HG03354 (cell line): Measurements from ENCODE around the gene BTBD6.
A peak's percentile ranks its signal among the peaks of the same experiment; 100 is the strongest.

Experiments used
- ATAC-seq: cut with Tn5 transposase; IDR thresholded peaks from one replicate; pipeline ENCODE4 v1.9.1; 2021; ENCODE audit warnings: mild to moderate bottlenecking; ENCODE audit not compliant: unreplicated experiment, poor library complexity, severe bottlenecking

BTBD6 gene

DNA sequence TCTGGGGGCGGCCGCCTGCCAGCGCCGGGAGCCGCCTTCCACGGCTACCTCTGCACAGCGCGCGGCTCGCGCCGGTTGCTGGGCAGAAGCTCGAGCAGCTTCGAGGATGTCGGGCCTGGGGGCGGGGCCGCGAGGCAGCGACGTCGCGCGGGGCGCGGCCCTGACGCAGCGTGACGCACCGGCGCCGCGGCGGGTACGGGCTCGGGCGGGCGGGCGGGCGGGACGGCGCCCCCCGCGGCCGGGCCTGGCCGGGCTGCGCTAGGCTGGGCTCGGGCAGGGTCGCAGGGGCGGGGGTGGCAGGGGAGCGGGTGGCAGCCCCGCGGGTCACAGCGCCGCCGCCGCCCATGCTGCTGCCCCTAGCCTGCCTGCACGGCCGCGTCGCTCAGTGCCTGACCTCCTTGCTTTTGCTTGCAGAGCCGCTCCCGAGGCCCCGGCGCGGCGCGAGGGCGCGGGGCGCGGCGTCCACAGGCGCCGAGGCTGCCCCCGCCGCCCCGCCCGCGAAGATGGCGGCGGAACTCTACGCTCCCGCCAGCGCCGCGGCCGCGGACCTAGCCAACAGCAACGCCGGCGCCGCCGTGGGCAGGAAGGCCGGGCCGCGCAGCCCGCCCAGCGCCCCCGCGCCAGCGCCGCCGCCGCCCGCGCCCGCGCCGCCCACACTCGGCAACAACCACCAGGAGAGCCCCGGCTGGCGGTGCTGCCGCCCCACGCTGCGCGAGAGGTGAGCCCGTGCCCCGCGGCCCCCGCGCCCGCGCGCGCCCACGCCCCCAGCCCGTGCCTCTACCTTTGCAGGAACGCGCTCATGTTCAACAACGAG is at the start of gene BTBD6:
BTBD6 (plus strand) TSS at position 166 of the 814 bp plus-strand sequence; CDS start at position 345, 179 bp downstream.
- ATAC-seq: peak; percentile 93

DNA sequence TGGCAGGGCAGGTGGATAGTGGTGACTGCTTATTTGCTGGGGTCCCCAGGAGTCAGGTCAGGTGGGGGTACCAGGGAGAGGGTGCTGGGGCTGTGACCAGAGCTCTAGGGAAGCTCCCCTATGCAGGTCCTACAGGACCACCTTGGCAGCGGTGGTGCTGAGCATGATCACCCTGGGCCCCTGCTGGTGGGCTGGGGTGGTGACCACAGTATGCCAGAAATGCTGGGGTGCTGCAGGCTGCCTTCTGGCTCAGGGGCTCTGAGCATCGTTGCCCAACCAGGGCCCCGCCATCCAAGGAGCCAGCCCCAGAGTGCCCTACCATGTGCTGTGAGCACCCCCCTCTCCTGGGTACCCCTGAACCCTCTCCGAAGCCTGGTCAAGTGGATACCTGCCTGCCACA is 49.7 kb upstream of the BTBD6 start:
- ATAC-seq: no peak

DNA sequence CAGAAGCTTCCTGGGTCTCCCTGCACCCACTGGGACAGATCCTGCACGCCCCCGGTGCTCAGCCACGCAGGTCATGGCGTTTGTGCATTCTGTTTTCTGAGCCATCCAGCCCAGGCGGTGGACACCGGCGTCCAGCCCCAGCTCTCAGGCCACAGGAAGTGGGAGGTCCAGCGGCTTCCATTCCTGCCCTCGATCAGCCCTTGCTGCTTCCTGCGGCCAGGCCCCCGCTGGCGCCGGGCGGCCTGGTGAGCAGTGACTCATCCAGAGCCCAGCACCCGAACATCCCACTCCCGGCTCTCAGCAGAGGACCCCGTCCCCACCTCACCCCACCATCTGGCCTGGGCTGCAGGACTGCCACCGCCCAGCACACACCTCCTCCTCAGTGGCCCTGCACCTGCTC is 49.2 kb upstream of the BTBD6 start:
- ATAC-seq: no peak

DNA sequence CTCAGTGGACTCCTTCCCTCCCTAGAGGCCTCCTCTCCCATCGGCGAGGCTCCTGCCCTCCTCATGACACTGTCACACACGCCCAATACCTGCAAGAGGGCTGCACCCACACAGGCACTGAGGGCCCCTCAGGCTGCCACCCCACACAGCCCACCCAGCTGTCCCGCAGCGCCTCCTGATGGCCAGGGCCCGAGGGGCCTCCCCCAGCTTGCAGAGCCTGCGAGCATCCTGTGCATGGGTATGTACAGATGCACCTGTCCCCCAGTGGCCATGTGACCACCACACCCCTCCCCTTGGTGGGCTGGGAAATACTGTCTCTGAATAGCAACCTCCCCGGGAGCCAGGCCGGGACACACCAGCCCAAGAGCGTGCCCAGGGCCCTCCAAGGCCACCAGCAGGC is 48.3 kb upstream of the BTBD6 start:
- ATAC-seq: no peak

DNA sequence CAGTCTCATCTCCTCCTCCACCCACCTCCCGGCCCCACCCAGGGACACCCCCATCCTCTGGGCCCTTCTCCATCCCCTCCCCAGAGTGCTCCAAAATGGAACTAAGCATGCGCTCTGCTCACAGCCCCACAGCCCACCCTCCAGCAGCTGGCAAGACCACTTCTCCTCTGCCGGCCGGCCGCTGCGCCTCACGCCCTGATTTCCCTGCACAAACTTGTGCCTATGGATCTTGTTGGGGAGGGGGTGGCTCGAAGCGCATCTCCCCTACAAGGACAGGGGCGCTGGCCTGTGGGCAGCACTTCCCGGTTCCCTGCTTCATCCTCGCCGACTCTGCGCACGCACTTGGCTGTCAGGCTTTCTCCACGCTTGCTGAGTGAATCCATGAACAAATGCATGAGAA is 47.7 kb upstream of the BTBD6 start:
- no peak for ATAC-seq

DNA sequence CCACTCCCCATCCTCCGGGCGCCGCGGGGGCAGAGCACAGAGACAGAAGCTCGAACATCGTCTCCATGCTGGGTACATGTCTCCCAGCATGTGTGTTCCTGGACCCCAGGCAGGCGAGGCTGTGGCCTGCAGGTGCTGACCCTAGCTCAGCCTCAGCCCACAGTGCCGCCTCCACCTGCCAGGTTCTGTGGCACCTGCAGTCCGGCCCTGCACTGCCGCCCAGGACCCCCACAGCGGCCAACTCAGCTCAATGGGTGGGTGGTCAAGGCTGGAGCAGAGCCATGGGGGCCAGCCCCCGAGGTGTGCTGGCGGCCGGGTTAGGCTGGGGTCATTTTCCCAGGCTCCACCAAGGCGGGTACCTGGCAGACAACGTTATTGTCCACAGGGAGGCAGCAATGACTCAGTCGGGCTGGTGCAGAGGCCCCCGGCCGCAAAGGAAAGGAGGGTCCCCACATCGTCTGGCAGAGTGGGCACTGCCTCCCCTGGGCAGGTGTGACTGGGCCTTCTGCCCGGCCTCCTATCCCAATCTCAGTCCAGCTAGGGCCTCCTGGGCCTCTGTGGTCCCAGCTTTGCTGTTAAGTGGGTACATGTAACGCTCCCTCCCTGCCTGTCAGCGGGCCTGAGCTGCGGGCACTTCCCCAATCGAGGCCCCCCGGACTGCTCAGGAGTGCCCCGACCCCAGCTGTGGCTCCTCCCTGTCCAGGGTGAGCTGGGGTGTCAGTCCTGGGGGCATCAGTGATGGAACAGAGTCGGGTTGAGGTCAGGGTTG is 47.0 kb upstream of the BTBD6 start:
- no peak for ATAC-seq

DNA sequence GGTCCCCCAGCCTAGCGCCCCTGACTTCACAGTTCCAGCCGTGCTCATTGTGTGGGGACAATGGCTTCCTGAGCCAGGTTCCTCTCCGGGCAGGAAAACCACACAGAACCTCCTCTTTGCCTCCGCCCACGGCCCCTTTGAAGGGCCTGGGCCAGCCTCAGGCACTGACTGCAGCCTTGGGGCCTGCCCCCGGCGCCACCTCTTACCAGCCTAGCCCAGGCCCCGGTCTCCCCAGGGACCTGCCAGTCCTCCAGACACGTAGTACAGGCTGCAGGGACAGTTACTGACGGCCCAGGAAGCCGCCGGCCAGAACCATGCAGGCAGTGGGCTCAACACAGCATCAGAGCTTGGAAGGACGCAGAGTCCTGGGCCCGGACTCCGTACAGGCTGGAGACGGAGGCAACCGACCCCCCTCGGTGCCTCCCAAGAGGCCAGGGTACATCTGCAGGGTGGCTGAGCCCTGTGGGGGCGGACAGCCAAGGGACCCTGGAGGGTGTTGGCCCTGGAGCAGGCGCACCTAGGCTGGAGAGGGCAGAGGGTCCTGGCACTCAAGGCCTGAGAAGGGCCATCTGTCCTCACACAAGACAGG is 46.3 kb upstream of the BTBD6 start:
- ATAC-seq: no peak

DNA sequence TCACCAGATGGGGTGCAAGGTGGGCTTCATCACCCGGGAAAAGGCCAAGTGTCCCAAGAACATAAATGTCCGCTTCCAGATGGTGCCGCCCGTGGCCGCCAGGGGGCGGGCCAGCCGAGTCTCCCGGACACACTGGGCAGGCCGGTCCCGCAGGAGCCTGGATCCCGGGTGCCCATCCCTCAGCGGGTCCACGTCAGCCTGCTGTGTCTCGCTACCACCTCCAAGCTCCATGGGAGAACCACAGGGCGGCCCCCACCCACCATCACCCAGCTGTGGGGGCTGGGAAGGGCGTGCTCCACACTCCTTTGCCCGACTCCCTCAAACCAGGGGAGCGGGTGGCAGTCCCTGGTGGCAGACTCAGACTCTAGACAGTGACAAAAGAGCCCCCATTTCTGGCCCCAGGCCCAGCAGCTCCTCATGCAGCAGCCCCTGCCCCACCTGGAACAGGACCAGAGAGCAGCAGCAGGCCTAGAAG is 45.2 kb upstream of the BTBD6 start:
- ATAC-seq: no peak

DNA sequence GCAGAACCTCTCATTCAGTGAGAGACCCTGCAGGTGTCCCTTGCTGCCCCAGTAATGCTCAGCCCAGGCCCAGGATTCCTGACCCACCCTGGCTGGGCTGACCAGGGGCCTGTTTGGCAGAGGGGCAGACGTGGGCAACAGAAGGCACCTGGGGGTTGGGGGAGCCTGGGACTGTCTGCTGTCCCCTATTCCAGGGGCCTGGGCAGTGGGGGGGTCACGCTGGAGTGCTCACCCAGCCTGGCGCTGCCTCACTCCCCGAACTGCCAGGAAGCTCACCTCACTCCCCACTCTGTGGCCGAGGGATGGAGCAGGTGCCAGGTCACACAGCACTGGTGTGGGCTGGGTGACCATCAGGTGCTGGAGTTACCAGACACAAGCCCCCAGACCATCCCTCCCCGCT is 44.6 kb upstream of the BTBD6 start:
- ATAC-seq: no peak

DNA sequence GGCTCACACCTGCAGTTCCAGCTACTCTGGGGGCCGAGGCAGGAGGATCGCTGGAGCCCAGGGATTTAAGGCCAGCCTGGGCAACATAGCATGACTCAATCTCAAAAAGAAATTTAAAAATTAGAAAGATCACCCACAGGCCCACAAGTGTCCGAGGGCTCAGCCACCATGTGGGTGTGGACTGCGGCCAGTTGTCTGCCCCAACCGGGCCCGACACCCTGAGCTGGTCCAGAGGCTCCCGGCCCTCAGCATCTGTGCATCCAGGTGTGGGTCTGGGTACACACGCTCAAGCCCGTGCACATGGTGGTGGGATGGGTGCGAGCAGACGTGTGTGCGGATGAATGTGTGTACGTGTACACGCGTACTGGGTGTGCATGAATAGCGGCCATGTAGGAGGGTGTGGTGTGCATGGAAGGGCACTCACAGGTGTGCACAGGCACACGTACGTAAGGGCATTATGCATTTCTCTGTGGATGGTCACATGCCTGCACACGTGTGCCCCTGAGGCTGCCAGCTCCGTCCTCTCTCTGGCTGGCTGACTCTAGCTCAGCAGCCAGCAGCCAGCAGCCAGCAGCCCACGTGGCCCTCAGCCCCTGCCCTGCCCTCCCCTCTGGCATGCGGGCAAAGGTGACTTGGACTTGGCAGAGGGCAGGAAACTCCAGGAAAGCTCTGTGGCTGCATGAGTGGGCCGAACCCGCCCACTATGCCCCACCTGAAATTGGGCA is 44.0 kb upstream of the BTBD6 start:
- no peak for ATAC-seq

DNA sequence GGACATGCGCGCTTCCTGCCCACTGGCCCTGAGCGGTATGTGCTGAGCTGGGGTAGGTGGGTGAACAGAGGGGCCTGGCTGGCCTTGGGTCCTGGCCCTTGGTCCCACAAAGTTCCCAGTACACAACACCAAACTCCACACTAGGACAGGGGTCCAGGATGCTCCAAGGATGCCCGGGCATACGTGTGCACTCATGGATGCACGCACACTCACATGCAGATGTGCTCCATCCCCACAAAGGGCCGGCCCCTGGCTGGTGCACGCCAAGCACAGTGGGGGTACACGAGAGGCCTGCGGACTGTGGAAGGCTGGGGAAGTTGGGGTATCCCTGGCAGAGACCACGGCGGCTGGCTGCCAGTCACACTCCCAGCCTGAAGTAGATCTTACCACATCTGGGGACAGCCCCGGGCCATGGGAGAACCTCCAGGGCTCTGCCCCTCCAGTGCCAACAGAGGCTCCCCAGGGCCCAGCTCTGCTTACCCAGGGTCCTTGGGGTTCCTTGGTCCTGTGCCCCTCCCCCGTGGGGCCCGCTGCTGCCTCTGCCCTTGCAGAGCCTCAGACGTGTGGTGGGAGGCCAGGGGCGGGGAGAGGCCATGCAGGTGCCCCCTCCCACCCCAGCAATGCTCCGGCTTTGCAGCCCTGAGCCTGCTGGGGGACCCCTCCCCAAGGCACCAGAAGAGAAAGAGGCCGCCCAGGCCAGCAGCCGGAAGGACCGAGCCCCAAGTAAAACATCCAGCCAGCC is 43.2 kb upstream of the BTBD6 start:
- ATAC-seq: no peak

DNA sequence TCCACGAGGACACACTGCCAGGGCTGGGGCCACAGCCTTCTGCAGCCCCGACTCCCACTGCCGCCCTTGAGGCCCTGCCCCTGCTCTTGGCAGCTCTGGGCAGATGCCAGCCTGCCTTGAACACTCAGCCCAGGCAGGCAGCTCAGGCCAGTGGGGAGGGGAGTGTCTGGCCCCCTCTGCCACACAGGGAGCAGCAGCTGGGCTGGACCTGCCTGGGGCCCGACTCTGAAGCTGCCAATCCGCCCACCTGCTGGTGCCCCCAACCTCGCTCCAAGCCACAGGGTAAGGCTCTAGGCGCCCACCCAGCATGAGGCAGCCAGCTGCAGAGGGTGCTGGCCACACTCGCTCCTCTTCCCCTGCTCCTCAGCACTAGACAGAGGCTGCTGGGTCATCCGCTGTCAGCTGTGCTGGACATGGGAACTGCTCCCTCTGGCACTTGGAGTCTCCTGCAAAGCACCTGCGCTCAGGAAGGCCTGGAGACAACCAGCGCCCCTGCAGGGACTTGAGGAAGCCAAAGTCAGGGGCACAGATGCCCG is 42.6 kb upstream of the BTBD6 start:
- no peak for ATAC-seq

DNA sequence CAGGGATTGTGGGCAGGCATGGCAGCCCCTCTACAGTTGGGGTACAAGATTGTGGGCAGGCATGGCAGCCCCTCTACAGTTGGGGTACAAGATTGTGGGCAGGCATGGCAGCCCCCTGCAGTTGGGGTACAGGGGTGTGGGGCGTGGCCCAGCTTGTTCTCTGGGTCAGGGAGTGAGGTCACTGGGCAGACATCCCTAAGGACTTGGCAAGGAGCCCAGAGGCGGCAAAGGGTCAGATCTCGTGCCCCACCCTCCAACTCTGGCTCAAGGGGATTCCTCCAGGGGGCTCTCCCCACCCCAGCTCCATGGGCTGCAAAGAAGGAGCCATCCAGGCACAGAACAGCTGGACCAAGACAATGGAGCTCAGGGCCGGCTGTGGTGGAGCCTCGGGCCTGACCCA is 41.5 kb upstream of the BTBD6 start:
- ATAC-seq: no peak

DNA sequence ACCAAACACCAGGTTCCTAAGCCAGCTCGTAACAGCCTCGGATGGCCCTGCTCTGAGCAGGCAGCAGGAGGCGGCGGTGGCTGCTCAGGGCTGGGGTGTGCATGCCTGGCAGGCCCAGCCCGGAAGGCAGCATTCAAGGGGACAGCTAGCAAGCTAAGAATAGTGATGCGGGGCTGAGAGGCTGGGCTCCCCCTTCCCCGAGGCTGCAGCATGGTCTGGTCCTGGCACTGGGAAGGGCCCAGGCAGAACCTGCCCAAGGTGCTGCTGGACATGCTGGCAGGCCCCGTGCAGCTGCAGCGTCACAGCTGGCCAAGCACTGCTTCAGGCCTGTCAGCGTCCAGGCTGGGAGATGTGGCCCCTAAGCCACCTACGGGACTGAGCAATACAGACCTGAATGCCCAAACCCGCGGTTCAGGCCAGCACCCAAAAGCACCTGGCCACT is 40.9 kb upstream of the BTBD6 start:
- ATAC-seq: no peak

DNA sequence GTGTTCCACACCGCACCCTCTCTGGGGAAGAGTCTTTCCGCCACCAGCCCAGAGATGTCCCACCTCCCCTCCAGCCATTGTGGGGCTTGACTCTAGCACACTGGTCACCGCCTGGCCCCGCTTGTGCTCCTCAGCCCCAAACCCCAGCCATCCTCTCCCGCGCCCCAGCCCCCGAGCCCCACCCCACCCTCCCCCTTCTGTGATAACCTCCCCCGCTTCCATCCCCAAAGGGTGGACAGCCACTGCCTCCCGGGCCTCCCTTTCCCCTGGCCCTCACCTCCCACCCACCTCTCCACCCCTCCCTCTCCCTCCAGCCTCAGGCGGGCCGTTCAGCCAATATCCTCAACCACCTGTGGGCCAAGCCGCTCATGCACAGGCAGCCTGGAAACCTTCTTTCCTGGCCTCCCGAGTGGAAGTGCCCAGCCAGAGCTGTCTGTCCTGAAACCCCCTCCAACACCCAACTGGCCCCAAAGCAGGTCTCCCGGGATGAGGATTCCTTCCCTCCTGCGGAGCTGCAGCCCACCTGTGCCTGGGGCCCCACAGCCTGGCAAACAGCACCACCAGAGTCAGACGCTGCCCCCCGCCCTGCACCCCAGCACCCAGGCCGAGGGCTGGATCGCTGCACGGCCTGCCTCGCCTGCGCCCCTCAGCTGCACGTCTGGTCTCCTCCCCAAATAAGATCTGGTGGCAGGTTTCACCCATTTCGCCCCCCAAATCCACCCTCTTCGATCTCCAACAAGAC is 40.2 kb upstream of the BTBD6 start:
- no peak for ATAC-seq

DNA sequence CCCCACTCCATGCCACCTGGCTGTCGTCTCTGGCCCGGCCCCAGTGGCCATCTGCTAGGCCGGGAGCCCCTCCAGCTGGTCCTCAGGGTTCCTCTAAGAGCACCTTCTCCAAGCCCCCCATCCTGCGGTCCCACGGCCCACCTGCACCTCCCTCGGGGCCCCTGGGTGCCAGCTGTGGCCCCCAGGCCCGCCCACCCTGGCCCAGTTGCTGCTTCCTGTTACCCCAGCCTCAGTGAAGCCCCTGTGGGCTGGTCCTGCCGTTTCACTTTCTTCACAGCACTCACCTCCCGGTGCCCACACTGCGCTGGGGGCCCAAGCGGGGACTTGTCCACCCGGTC is 39.6 kb upstream of the BTBD6 start:
- ATAC-seq: no peak

DNA sequence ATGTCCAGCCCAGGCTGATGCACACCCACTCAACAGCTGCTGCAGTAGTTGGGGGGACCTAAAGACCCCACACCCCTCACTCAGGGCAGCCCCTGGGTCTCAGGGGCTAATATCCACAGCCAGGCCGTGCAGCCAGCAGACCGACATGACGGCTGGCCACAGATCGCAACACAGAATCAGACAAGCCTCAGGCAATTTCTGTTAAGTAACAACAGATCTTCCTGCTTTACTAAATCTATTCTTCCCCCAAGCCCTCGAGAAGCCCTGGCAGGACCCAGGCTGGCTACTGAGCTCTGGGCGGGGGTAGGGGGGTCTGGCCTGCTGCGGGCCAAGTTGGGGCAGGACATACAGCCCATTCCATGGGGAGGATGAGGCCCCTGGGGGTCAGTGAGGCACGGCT is 39.2 kb upstream of the BTBD6 start:
- no peak for ATAC-seq

DNA sequence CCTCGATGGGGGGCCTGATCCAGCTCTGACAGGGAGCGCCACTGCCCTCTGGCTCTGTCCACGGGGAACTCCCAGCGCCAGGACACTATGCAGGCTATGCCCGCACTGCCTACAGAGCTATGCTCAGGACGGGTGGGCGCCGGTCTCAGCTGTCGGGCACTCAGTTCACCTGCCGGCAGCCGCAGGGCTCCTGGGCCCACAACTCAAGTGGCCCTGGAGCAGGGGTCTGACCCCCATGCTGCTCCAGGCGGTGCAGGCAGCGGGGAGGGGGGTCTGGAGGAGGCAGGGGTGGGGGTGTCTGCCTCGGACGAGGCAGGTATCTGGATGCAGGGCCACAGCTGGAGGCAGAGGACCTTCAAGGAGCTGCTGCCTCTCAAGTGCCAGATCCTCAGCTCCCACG is 38.7 kb upstream of the BTBD6 start:
- no peak for ATAC-seq
